K562 treated with DMSO at 1 percent for 4 hours (cell line): ENCODE measurements around the gene GRB10. TPM values are rescaled to one million over a fixed set of nuclear protein-coding genes. Genes with fewer than 3 reads are reported as not detected.

Experiments used
- total RNA-seq: library from RNA; unstranded; fragments of 300-600 nt; gene quantifications from 2 replicates; pipeline ENCODE4 v1.2.3, GENCODE V29; 2022; ENCODE audit not compliant: insufficient read depth

Gene GRB10
- 55.6 and 73.8 TPM in 2 replicates for total RNA-seq

GRCh38 chr7:50782375-50783208, at the start of gene GRB10:
Gene GRB10, minus strand, starts transcription at chr7:50782896. Its CDS starts 50,574 bp downstream, at chr7:50732322.

GRCh38 chr7:50564640-50565558, 217.8 kb downstream of the GRB10 start, which contains the start of gene DDC:
Gene DDC, minus strand, starts transcription at chr7:50565405. Its CDS starts 21,320 bp downstream, at chr7:50544085.

Other genes with a start within 250 kb of the GRB10 start
- not detected in 2 replicates for gene DDC, start 217.5 kb downstream of the GRB10 start, total RNA-seq